NCI-H748 (cell line): ENCODE data around the gene PKD1.
"Not testable (repeated sequence)": the region's sequence is repeated elsewhere in the genome, so short reads cannot be mapped to it uniquely, and the experiment has no call there.

Source experiments
- DNase-seq: peaks from one replicate; lab custom pipeline; 2025; ENCODE audit not compliant: unreplicated experiment; lab: John Stamatoyannopoulos, UW

Gene PKD1

DNA sequence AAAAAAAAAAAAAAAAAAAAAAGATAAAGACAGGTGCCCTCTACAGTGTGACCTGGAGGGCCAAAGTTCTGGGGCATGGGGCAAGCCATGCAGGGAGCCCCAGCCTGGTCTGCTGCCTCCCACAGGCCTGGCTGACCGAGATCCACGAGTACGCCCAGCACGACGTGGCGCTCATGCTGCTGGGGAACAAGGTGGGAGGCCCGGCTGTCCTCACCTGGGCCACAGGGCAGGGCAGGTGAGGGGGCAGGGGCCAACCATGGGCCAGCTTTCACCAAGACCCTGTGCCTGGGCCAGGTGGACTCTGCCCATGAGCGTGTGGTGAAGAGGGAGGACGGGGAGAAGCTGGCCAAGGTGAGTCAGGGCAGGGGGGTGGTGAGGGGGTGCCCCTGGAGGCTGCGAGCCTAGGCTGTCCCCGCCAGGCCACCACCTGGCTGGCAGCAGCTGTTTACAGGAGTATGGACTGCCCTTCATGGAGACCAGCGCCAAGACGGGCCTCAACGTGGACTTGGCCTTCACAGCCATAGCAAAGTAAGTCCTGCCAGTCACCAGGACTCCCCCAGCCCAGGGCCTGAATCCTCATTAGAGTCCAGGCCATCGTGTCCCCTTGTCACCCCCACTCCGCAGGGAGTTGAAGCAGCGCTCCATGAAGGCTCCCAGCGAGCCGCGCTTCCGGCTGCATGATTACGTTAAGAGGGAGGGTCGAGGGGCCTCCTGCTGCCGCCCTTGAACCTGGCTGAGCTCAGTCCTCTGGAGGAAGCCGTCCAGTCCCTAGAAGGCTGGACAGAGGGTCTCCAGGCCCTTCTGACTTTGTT is 17.2 kb upstream of the PKD1 start:
- peak; percentile 38 for DNase-seq

GRCh38 chr16:2151188-2152091 is 15.7 kb upstream of the PKD1 start:
- no peak for DNase-seq

- no peak for DNase-seq
Measured at GRCh38 chr16:2150418-2151187, 14.9 kb upstream of the PKD1 start.

DNA sequence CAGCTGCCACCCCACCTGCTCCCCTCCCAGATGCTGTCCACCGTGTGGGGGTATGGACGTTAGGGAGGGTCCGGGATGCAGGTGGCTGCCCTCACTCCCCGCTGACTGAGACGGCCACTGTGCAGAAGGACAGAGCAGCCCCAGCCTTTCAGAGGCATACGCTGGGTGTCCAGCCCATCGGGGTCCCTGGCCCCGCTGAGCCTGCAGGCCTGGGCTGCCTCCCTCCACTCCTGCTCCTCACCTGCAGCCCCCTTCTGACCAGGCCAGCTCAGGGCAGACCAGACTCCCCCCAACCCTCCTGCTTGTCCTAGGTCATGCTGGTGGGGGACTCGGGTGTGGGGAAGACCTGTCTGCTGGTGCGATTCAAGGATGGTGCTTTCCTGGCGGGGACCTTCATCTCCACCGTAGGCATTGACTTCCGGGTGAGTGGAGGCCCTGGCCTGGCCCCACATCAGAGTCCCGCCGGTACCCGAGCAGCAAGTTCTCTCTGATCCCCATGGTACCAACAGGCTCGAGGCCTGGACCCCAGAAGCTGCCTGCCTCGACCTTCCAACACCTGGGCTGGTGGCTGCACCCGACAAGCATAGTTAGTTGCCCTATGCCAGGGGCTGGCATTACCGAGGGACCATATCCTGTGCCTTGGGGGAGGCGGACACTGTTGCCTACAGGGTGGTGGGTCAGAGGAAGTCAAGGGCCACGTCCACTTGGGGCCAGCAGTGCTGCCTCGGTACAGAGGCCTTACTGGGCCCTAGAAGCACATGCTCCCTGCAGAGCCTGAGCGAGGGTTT is 14.1 kb upstream of the PKD1 start:
- no peak for DNase-seq

GRCh38 chr16:2148714-2149629 is 13.3 kb upstream of the PKD1 start:
- peak; percentile 6 for DNase-seq

DNA sequence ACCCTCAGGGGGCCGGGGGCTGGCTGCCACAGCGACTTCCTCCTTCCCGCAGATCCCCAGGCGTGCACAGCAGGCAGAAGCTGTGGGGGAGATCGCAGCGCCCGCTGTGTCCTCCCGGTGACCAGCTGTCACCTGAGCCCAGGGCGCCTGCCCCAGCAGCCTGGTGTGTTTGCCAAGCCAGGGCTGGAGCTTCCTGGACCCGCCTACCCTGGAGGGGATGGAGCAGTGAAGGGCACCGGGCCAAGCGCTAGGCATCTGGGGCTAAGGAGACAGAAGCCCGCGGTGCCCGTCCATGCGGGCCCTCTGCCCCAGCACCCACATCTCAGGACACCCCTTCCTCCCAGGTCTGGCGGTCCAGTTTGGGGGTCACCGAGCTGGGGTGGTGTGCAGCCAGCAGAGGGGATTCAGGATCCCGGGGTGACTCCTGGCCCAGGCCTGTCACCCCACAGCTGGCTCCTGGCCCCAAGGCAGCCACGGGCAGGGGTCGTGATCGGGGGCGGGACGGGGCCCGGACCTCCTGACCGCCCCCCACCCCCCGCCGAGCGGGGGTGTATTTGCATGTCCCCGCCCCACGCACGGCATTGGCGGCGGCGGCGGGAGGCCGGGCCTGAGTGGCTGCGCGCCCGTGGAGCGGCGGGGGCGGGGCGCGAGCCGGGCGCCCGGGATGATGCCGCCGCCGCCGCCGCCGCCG is 12.4 kb upstream of the PKD1 start, which contains the start of gene RAB26:
TSS of gene RAB26 (plus strand) at position 645 of the 691 bp plus-strand sequence. CDS start 159 bp downstream, outside the sequence.
- DNase-seq = peak; percentile 75

GRCh38 chr16:2147378-2147777 is 11.7 kb upstream of the PKD1 start:
- no peak for DNase-seq

- DNase-seq = no peak
Measured at GRCh38 chr16:2145843-2146242, 10.1 kb upstream of the PKD1 start.

GRCh38 chr16:2143878-2144485 is 8.3 kb upstream of the PKD1 start:
- DNase-seq = no peak

GRCh38 chr16:2142942-2143877 is 7.5 kb upstream of the PKD1 start:
- peak; percentile 14 for DNase-seq

- peak; percentile 6 for DNase-seq
Measured at GRCh38 chr16:2135071-2135470, 627 bp downstream of the PKD1 start.

DNA sequence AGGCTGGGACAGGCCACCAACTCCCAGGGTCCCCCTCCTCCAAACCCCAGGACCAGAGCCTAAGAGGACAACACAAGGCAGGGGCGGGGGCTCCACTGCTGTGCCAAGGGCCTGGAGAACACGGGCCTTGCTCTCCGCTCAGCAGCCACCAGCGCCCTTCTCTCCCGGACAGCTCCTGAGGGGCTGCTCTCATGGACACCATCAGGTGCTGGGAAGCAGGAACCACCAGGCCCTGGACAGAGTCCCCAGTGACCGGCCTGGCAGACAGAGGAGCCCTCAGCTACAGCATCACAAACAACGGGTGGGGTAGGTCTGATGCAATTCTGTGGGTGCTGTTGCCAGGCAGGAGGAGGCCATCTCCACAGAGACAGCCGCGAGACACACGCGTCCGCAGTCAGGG is 1.9 kb downstream of the PKD1 start:
- DNase-seq = not testable (repeated sequence)

- not testable (repeated sequence) for DNase-seq
Measured at GRCh38 chr16:2129890-2130447, 5.7 kb downstream of the PKD1 start.

- not testable (repeated sequence) for DNase-seq
Measured at GRCh38 chr16:2129251-2129650, 6.4 kb downstream of the PKD1 start.

- peak; percentile 26 for DNase-seq
Measured at GRCh38 chr16:2127630-2128280, 7.9 kb downstream of the PKD1 start.

- not testable (repeated sequence) for DNase-seq
Measured at GRCh38 chr16:2126928-2127556, 8.7 kb downstream of the PKD1 start.
